Esophagus muscularis mucosa (tissue), 4 donors: ENCODE measurements around the gene RAB14. TPM values are rescaled to one million over a fixed set of nuclear protein-coding genes. Genes with fewer than 3 reads are reported as not detected.
A peak's percentile ranks its signal among the peaks of the same experiment; 100 is the strongest.

Experiments
- DNase-seq: peaks from one replicate; pipeline ENCODE4 v3.0.0-alpha.2; 2017; ENCODE audit errors: extremely low spot score
- H3K27ac ChIP-seq, 4 donors: fragments of 200-600 bp; sonication (generic); replicated peaks in 1 of 4; 1 replicate in 3 of 4; 2 replicates in 1 of 4; pipeline ENCODE4 v1.5.1; 2016 to 2019; ENCODE audit warnings: mild to moderate bottlenecking in 1 of 4
- H3K27me3 ChIP-seq, 4 donors: fragments of 200-600 bp; sonication (generic); one replicate each; pipeline versions ENCODE4 v1.5.1 to v1.6.0; 2016 to 2019
- H3K36me3 ChIP-seq, 4 donors: fragments of 200-600 bp; sonication (generic); one replicate each; pipeline ENCODE4 v1.5.1; 2016 to 2019
- H3K4me1 ChIP-seq, 4 donors: fragments of 200-600 bp; sonication (generic); one replicate each; pipeline ENCODE4 v1.5.1; 2016 to 2019
- H3K4me3 ChIP-seq, 4 donors: fragments of 200-600 bp; sonication (generic); 1 replicate in 2 of 4; 2 replicates in 2 of 4; pipeline ENCODE4 v1.5.1; 2016 to 2019; ENCODE audit warnings: mild to moderate bottlenecking in 4 of 4, moderate library complexity in 1 of 4
- H3K9me3 ChIP-seq, 4 donors: fragments of 200-600 bp; sonication (generic); 1 replicate in 3 of 4; 2 replicates in 1 of 4; pipeline ENCODE4 v1.5.1; 2016 to 2019
- EP300 ChIP-seq: sonication (generic); formaldehyde crosslinking; IDR thresholded peaks from one replicate; pipeline ENCODE4 v1.6.1; 2017; ENCODE audit warnings: antibody characterized with exemption
- POLR2A ChIP-seq: fragments of 450-650 bp; IDR thresholded peaks from one replicate; pipeline ENCODE4 v1.6.1; 2017; ENCODE audit warnings: antibody characterized with exemption, moderate library complexity, mild to moderate bottlenecking, low read depth
- POLR2AphosphoS5 ChIP-seq, 2 donors: sonication (generic); formaldehyde crosslinking; IDR thresholded peaks; one replicate each; pipeline ENCODE4 v1.6.1; 2017; ENCODE audit warnings: antibody characterized with exemption in 2 of 2
- WGBS: methylation state at CpG from one replicate; pipeline ENCODE4 v1.1.5; 2018; 5-methylcytosine and 5-hydroxymethylcytosine counted together
- intact Hi-C: fragments of 100-400 bp; cut with DNase I; formaldehyde crosslinking; loops from one replicate; pipeline ENCODE4 v1.15.1; 2023
- total RNA-seq, 4 donors: library from RNA; depleted of rRNA; stranded (reverse); fragments of >200 nt; gene quantifications; one replicate each; pipeline versions ENCODE4 v1.1.0 to v1.2.1, GENCODE V29; 2016
- TF ChIP-seq, protein P1 (sequence below), 3 experiments: fragments of 200-600 bp in 2 of 3; fragments of 450-650 bp in 1 of 3; sonication (generic) in 2 of 3; IDR thresholded peaks; one replicate each; pipeline ENCODE4 v1.5.1; 2017 to 2019; ENCODE audit warnings: antibody characterized with exemption in 3 of 3, mild to moderate bottlenecking in 2 of 3, moderate library complexity in 1 of 3

The RAB14 gene
- 10 to 100 TPM; 28.5 to 30.7 (median 29.5) TPM for total RNA-seq

- peaks cover 36 to 47% (median 44%) of the 10 kb centered on the region in 4 donors for H3K4me1 ChIP-seq
- H3K4me3 ChIP-seq = peak within 1 kb of the TSS; percentile 92 to 97 (median 96)
- TF ChIP-seq, protein P1, sequence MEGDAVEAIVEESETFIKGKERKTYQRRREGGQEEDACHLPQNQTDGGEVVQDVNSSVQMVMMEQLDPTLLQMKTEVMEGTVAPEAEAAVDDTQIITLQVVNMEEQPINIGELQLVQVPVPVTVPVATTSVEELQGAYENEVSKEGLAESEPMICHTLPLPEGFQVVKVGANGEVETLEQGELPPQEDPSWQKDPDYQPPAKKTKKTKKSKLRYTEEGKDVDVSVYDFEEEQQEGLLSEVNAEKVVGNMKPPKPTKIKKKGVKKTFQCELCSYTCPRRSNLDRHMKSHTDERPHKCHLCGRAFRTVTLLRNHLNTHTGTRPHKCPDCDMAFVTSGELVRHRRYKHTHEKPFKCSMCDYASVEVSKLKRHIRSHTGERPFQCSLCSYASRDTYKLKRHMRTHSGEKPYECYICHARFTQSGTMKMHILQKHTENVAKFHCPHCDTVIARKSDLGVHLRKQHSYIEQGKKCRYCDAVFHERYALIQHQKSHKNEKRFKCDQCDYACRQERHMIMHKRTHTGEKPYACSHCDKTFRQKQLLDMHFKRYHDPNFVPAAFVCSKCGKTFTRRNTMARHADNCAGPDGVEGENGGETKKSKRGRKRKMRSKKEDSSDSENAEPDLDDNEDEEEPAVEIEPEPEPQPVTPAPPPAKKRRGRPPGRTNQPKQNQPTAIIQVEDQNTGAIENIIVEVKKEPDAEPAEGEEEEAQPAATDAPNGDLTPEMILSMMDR (IDR thresholded peaks at IDR 0.05) = peak; percentile 37 to 64 (median 58)
- no peak for TF ChIP-seq POLR2A
- peak; percentile 85 to 93 for TF ChIP-seq POLR2AphosphoS5 (IDR thresholded peaks at IDR 0.05)
- peak within 1 kb of the TSS; percentile 92 to 96 (median 94) for H3K27ac ChIP-seq
- DNase-seq = peak; percentile 100
- H3K36me3 ChIP-seq = no peaks in the 10 kb centered on the region
- no peaks in the 10 kb centered on the region for H3K27me3 ChIP-seq
- H3K9me3 ChIP-seq = no peaks in the 10 kb centered on the region
- WGBS = 9% methylated on average over 25 of the region's 55 CpGs
- intact Hi-C loops = no loop called here
Observed at GRCh38 chr9:121201738-121202533, at the start of gene RAB14. TSS of gene RAB14 (minus strand) at chr9:121201869. CDS start at chr9:121193412, 8,457 bp downstream.

- Histone ChIP-seq H3K4me1 (no peaks in the 10 kb centered on the region), H3K9me3 (no peaks in the 10 kb centered on the region), H3K4me3 (no peak overlapping the region), H3K27me3 (no peaks in the 10 kb centered on the region), H3K36me3 (no peaks in the 10 kb centered on the region), H3K27ac (no peak overlapping the region)
- 79% methylated on average over 3 of the region's 3 CpGs for WGBS
- DNase-seq = no peak
- TF ChIP-seq EP300 = no peak
- intact Hi-C loops = no loop called here
Observed at GRCh38 chr9:121249563-121249962, 47.9 kb upstream of the RAB14 start.

GRCh38 chr9:121246821-121247561 lies 45.3 kb upstream of the RAB14 start:
- Histone ChIP-seq H3K4me1 (peaks cover 0 to 15% (median 11%) of the 10 kb centered on the region in 4 donors), H3K36me3 (no peaks in the 10 kb centered on the region), H3K9me3 (no peaks in the 10 kb centered on the region), H3K27me3 (no peaks in the 10 kb centered on the region), H3K27ac (no peak overlapping the region), H3K4me3 (no peak overlapping the region)
- no peak for DNase-seq
- whole genome bisulfite sequencing = 77% methylated on average over 12 of the region's 12 CpGs
- no peak for TF ChIP-seq POLR2AphosphoS5 (IDR thresholded peaks at IDR 0.05)
- TF ChIP-seq, protein P1 (IDR thresholded peaks at IDR 0.05) = no peak
- intact Hi-C loops = no loop called here

DNA sequence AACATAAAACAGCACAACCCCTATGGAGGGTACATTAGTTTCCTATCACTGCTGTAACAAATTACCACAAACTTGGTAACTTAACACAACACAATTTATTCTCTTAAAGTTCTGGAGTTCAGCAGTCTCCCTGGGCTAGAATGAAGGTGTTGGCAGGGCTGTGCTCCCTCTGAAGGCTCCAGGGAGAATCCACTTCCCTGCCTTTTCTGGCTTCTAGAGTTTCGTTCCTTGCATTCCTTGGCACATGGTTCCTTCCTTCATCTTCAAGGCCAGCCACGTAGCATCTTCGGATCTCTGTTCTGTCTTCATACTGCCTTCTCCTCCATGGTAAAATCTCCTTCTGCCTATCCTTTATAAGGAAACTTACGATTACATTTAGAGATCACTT lies 41.3 kb upstream of the RAB14 start:
- DNase-seq = no peak
- H3K9me3 ChIP-seq = no peaks in the 10 kb centered on the region
- H3K4me3 ChIP-seq = no peak overlapping the region
- no peaks in the 10 kb centered on the region for H3K36me3 ChIP-seq
- WGBS = 72% methylated on average over 4 of the region's 4 CpGs
- no peaks in the 10 kb centered on the region for H3K27me3 ChIP-seq
- intact Hi-C loops = no loop called here
- peak in 1 of 2 donors; percentile 45 for TF ChIP-seq POLR2AphosphoS5 (IDR thresholded peaks at IDR 0.05)
- TF ChIP-seq, protein P1 (IDR thresholded peaks at IDR 0.05) = no peak
- H3K27ac ChIP-seq = peak overlapping the region; percentile 56 to 72 (median 64)
- H3K4me1 ChIP-seq = peaks cover 0 to 18% (median 14%) of the 10 kb centered on the region in 4 donors

DNA sequence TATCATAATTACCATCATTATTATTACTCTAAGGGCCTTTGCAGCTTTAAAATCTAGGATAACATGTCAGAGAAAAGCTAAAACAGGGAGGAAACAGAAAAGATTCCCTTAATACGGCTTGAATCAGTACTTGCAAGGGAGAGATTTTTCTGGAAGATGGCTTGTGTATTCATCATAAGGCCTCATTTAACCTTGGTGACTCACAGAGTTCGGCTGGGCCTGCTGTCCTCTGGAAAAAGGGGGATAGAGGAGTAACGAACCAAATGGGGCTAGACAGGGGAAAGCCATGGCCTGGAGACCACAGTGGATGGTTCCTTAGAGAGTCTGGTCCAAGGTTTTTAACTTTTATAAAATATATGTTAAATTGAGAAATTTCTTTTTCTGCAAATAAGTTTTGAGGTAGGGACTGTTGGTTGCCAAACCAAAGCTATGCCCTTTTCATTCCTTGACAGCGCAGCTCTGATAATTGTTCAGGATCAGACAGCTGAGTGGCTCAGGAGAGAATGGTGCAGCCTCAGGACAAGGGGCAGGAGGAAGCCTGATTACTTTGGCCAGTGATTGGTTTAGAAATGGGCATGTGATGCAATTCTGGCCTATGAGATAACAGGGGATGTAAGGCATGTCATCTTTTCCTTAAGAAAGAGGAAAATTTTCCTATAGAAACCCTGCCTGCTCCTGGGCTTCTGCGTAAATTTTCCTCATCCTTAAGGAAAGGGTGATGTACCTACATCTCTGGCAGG lies 40.7 kb upstream of the RAB14 start:
- Histone ChIP-seq H3K36me3 (no peaks in the 10 kb centered on the region), H3K4me3 (no peak overlapping the region), H3K27ac (peak overlapping the region; percentile 56 to 72 (median 64)), H3K4me1 (peaks cover 0 to 18% (median 14%) of the 10 kb centered on the region in 4 donors), H3K9me3 (no peaks in the 10 kb centered on the region), H3K27me3 (no peaks in the 10 kb centered on the region)
- TF ChIP-seq POLR2AphosphoS5 (IDR thresholded peaks at IDR 0.05) (peak in 1 of 2 donors; percentile 20), EP300 (no peak), POLR2A (no peak)
- TF ChIP-seq, protein P1 (IDR thresholded peaks at IDR 0.05) = no peak
- WGBS = 50% methylated on average over 5 of the region's 5 CpGs
- no peak for DNase-seq
- intact Hi-C loops = no loop called here
